ENCODE measurements around the gene ZNF483.

GRCh38 chr9:111481885-111482636 is 42.9 kb upstream of the ZNF483 start:
- TF ChIP-seq CTCF (IDR thresholded peaks at IDR 0.05) (no peak), POLR2A (IDR thresholded peaks at IDR 0.05) (no peak)
